ENCODE measurements around the gene CFL2. TPM values are rescaled to one million over a fixed set of nuclear protein-coding genes. Genes with fewer than 3 reads are reported as not detected.

CFL2 gene
- total and polyA plus RNA-seq, 10 donors = 9.8 to 32.8 (median 21.6) TPM

DNA sequence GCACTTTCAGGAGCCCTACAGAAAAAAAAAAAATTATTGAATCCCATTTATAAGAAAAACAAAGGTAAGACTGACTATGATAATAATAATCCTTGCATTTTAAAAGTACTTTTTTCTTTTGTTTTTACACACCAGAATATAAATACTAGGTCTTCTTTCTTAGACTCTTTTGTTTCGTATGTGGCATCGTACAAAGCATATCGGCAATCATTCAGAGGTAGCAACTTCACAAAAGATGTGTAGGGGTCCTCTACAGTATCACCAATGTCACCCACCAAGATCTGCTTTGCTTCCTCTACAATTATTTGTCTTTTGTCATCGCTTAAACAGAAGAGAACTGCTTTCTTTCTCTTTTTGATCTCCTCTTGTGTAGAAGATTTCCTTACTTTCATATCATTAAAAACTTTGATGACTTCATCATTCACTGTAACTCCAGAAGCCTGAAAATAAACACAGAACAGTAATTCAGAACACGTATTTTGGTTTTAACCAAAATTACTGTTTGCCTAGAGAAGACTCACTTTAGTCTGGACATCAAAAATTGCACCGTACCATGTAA lies 1.2 kb downstream of the CFL2 start:
- intact Hi-C loops (cut with DNase I; ENCODE audit: low total_unique reads) = no loop called here
- Histone ChIP-seq H3K4me3 (peak overlapping the region in 7 of 8 donors; percentile 74 to 90 (median 82)), H3K36me3 (peaks cover 0 to 14% (median 4%) of the 10 kb centered on the region in 6 donors), H3K9me3 (no peaks in the 10 kb centered on the region), H3K27me3 (replicated peaks in 1 of 7) (no peaks in the 10 kb centered on the region), H3K4me1 (peaks cover 13 to 59% (median 38%) of the 10 kb centered on the region in 6 donors), H3K27ac (peak overlapping the region in 7 of 8 donors; percentile 87 to 94 (median 92))
- TF ChIP-seq CTCF (IDR thresholded peaks at IDR 0.05 in 8 of 11, conservative IDR thresholded peaks at IDR 0.05 in 3 of 11) = no peak
- TF ChIP-seq POLR2AphosphoS5 (IDR thresholded peaks at IDR 0.05) = no peak
- TF ChIP-seq POLR2A (IDR thresholded peaks at IDR 0.05) = no peak
- WGBS, 5 donors = 62 to 73% (median 71%) methylated on average over 6 of the region's 6 CpGs
- DNase-seq = no peak

- intact Hi-C loops (cut with DNase I; ENCODE audit: low total_unique reads) = no loop called here
- WGBS, 5 donors = 82 to 87% (median 86%) methylated on average over 4 of the region's 4 CpGs
These were observed 2.3 kb downstream of the CFL2 start for GRCh38 chr14:34711796-34712712.

DNA sequence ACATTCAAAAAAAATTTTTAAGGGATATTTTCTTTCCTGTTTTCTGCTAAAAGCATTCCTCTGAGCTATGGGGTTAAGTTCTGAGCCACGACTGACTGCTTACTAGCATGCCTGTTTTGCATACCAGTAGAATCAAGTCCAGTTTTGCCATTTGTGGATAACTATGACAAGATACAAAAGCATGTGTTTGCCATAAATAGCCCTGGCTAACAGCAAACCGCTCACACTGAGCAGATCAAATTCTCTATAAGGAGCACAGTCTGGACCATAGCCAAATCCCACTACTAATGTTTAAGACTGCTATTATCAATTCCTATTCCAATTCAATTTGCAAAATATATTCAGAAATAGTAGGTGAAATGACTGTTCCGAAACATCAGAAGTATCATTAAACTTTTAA lies 3.2 kb downstream of the CFL2 start:
- intact Hi-C loops (cut with DNase I; ENCODE audit: low total_unique reads) = no loop called here
- no peak overlapping the region for H3K4me3 ChIP-seq
- TF ChIP-seq CTCF (IDR thresholded peaks at IDR 0.05 in 8 of 11, conservative IDR thresholded peaks at IDR 0.05 in 3 of 11) (no peak), POLR2AphosphoS5 (IDR thresholded peaks at IDR 0.05) (no peak), POLR2A (IDR thresholded peaks at IDR 0.05) (no peak)
- no peak for DNase-seq
- 68 to 81% (median 72%) methylated on average over 3 of the region's 3 CpGs for whole genome bisulfite sequencing, 5 donors
- no peaks in the 10 kb centered on the region for H3K27me3 ChIP-seq (replicated peaks in 1 of 7)
- H3K9me3 ChIP-seq = no peaks in the 10 kb centered on the region
- peak overlapping the region in 2 of 8 donors; percentile 1 to 3 for H3K27ac ChIP-seq
- peaks cover 13 to 59% (median 38%) of the 10 kb centered on the region in 6 donors for H3K4me1 ChIP-seq
- peaks cover 0 to 14% (median 4%) of the 10 kb centered on the region in 6 donors for H3K36me3 ChIP-seq

More at GRCh38 chr14:34711796-34712712, 2.3 kb downstream of the CFL2 start:
- no peak for DNase-seq
- Histone ChIP-seq H3K36me3 (peaks cover 0 to 14% (median 4%) of the 10 kb centered on the region in 6 donors), H3K4me1 (peaks cover 13 to 59% (median 38%) of the 10 kb centered on the region in 6 donors), H3K27ac (peak overlapping the region in 1 of 8 donors; percentile 2), H3K27me3 (replicated peaks in 1 of 7) (no peaks in the 10 kb centered on the region), H3K4me3 (no peak overlapping the region), H3K9me3 (no peaks in the 10 kb centered on the region)
- TF ChIP-seq POLR2AphosphoS5 (IDR thresholded peaks at IDR 0.05) (no peak), POLR2A (IDR thresholded peaks at IDR 0.05) (no peak), CTCF (IDR thresholded peaks at IDR 0.05 in 8 of 11, conservative IDR thresholded peaks at IDR 0.05 in 3 of 11) (no peak)

GRCh38 chr14:34710744-34711143 lies 3.6 kb downstream of the CFL2 start:
- Histone ChIP-seq H3K36me3 (peaks cover 0 to 14% (median 4%) of the 10 kb centered on the region in 6 donors), H3K4me1 (peaks cover 13 to 57% (median 38%) of the 10 kb centered on the region in 6 donors), H3K4me3 (no peak overlapping the region), H3K27ac (no peak overlapping the region), H3K27me3 (replicated peaks in 1 of 7) (no peaks in the 10 kb centered on the region), H3K9me3 (no peaks in the 10 kb centered on the region)
- intact Hi-C loops (cut with DNase I; ENCODE audit: low total_unique reads) = no loop called here
- WGBS, 5 donors = 72 to 92% (median 88%) methylated on average over 2 of the region's 2 CpGs
- TF ChIP-seq POLR2A (IDR thresholded peaks at IDR 0.05) = no peak
- TF ChIP-seq CTCF (IDR thresholded peaks at IDR 0.05 in 8 of 11, conservative IDR thresholded peaks at IDR 0.05 in 3 of 11) = no peak
- TF ChIP-seq POLR2AphosphoS5 (IDR thresholded peaks at IDR 0.05) = no peak
- no peak for DNase-seq

All from spleen (tissue), 11 donors.